ENCODE results near the gene CNST. TPM values are rescaled to one million over a fixed set of nuclear protein-coding genes. Genes with fewer than 3 reads are reported as not detected.

CNST gene
- total and polyA plus RNA-seq, 2 of the 13 experiments (the other 11 are each of a cell fraction or from before 2014, with no cell fraction given) = 6.3 to 12.4 TPM

DNA sequence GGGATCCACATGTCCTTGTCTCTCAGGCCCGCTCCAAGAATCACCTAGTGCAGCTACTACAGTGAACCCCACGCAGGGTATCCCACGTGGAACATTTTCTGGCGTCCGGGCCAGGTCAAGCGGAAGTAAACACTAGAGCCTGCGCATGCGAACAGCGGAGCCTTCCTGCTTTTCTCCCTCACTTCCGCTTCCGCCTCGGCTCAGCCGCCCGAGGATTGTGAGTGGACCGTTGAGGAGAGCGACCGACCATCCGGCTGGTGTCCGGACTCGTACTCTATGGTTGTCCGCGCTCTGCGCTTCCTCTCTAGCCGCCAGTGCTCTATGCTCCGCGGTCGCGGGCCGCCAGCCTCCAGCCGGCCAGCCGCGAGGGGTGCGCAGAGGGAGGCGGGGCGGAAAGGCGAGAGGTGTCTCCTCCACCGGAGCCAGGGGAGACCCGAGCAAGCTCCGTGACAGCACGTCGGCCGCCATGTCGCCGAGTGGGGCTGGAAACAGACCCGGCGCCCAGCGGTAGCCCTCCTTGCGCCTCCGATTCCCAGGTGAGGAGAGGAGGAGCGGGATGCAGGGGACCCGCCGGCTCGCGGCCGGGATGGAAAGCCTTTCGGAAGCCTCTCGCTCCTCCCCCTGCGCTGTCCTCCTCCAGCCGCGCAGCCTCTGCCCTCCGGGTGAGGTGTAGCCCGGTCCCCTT is at the start of gene CNST, which contains the start of gene TFB2M (continued):
- TF ChIP-seq, protein P1, sequence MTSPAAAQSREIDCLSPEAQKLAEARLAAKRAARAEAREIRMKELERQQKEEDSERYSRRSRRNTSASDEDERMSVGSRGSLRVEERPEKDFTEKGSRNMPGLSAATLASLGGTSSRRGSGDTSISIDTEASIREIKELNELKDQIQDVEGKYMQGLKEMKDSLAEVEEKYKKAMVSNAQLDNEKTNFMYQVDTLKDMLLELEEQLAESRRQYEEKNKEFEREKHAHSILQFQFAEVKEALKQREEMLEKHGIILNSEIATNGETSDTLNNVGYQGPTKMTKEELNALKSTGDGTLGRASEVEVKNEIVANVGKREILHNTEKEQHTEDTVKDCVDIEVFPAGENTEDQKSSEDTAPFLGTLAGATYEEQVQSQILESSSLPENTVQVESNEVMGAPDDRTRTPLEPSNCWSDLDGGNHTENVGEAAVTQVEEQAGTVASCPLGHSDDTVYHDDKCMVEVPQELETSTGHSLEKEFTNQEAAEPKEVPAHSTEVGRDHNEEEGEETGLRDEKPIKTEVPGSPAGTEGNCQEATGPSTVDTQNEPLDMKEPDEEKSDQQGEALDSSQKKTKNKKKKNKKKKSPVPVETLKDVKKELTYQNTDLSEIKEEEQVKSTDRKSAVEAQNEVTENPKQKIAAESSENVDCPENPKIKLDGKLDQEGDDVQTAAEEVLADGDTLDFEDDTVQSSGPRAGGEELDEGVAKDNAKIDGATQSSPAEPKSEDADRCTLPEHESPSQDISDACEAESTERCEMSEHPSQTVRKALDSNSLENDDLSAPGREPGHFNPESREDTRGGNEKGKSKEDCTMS (CRISPR knock-in tag; conservative IDR thresholded peaks at IDR 0.05) = no peak
- TF ChIP-seq FOXO1 (CRISPR knock-in tag; IDR thresholded peaks at IDR 0.05) (0 out of 2 replicates have a peak, but pooled peaks have one; percentile 32), ZNF510 (CRISPR knock-in tag; IDR thresholded peaks at IDR 0.05; ENCODE audit: low read depth) (peak; percentile 35), ZNF781 (CRISPR knock-in tag; IDR thresholded peaks at IDR 0.05; ENCODE audit: borderline replicate concordance, not compliant biosample characterization) (peak; percentile 21), ATF7-NPFF (CRISPR knock-in tag; IDR thresholded peaks at IDR 0.05; ENCODE audit: low read depth) (no peak), NPAS2 (CRISPR knock-in tag; IDR thresholded peaks at IDR 0.05; ENCODE audit: borderline replicate concordance) (no peak), ZNF747 (CRISPR knock-in tag; IDR thresholded peaks at IDR 0.05; ENCODE audit: borderline replicate concordance) (peak; percentile 89; the same call in 1 of the 2 replicates), NFYB (CRISPR knock-in tag; IDR thresholded peaks at IDR 0.05) (peak; percentile 93), SMARCC2 (IDR thresholded peaks at IDR 0.05) (no peak)
- TF ChIP-seq, protein P2, sequence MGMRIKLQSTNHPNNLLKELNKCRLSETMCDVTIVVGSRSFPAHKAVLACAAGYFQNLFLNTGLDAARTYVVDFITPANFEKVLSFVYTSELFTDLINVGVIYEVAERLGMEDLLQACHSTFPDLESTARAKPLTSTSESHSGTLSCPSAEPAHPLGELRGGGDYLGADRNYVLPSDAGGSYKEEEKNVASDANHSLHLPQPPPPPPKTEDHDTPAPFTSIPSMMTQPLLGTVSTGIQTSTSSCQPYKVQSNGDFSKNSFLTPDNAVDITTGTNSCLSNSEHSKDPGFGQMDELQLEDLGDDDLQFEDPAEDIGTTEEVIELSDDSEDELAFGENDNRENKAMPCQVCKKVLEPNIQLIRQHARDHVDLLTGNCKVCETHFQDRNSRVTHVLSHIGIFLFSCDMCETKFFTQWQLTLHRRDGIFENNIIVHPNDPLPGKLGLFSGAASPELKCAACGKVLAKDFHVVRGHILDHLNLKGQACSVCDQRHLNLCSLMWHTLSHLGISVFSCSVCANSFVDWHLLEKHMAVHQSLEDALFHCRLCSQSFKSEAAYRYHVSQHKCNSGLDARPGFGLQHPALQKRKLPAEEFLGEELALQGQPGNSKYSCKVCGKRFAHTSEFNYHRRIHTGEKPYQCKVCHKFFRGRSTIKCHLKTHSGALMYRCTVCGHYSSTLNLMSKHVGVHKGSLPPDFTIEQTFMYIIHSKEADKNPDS (CRISPR knock-in tag; IDR thresholded peaks at IDR 0.05) = 0 out of 2 replicates have a peak, but pooled peaks have one; percentile 70
- TF ChIP-seq, protein P3, sequence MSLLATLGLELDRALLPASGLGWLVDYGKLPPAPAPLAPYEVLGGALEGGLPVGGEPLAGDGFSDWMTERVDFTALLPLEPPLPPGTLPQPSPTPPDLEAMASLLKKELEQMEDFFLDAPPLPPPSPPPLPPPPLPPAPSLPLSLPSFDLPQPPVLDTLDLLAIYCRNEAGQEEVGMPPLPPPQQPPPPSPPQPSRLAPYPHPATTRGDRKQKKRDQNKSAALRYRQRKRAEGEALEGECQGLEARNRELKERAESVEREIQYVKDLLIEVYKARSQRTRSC (CRISPR knock-in tag; IDR thresholded peaks at IDR 0.05; ENCODE audit: low read depth) = no peak
- TF ChIP-seq, protein P4, sequence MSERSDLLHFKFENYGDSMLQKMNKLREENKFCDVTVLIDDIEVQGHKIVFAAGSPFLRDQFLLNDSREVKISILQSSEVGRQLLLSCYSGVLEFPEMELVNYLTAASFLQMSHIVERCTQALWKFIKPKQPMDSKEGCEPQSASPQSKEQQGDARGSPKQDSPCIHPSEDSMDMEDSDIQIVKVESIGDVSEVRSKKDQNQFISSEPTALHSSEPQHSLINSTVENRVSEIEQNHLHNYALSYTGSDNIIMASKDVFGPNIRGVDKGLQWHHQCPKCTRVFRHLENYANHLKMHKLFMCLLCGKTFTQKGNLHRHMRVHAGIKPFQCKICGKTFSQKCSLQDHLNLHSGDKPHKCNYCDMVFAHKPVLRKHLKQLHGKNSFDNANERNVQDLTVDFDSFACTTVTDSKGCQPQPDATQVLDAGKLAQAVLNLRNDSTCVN (CRISPR knock-in tag; IDR thresholded peaks at IDR 0.05; ENCODE audit: borderline replicate concordance) = no peak
- TF ChIP-seq, protein P5, sequence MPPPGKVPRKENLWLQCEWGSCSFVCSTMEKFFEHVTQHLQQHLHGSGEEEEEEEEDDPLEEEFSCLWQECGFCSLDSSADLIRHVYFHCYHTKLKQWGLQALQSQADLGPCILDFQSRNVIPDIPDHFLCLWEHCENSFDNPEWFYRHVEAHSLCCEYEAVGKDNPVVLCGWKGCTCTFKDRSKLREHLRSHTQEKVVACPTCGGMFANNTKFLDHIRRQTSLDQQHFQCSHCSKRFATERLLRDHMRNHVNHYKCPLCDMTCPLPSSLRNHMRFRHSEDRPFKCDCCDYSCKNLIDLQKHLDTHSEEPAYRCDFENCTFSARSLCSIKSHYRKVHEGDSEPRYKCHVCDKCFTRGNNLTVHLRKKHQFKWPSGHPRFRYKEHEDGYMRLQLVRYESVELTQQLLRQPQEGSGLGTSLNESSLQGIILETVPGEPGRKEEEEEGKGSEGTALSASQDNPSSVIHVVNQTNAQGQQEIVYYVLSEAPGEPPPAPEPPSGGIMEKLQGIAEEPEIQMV (CRISPR knock-in tag; IDR thresholded peaks at IDR 0.05; ENCODE audit: low read depth) = 0 out of 2 replicates have a peak, but pooled peaks have one; percentile 26
- TF ChIP-seq, protein P6, sequence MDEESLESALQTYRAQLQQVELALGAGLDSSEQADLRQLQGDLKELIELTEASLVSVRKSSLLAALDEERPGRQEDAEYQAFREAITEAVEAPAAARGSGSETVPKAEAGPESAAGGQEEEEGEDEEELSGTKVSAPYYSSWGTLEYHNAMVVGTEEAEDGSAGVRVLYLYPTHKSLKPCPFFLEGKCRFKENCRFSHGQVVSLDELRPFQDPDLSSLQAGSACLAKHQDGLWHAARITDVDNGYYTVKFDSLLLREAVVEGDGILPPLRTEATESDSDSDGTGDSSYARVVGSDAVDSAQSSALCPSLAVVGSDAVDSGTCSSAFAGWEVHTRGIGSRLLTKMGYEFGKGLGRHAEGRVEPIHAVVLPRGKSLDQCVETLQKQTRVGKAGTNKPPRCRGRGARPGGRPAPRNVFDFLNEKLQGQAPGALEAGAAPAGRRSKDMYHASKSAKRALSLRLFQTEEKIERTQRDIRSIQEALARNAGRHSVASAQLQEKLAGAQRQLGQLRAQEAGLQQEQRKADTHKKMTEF (CRISPR knock-in tag; IDR thresholded peaks at IDR 0.05) = peak; percentile 94

Data from HepG2 (cell line).